ENCODE data around the gene SRGAP2C.
"Not testable (repeated sequence)": the region's sequence is repeated elsewhere in the genome, so short reads cannot be mapped to it uniquely, and the experiment has no call there.

SRGAP2C gene
- total RNA-seq, result 3.6 to 9.2 reads per million in 2 experiments

DNA sequence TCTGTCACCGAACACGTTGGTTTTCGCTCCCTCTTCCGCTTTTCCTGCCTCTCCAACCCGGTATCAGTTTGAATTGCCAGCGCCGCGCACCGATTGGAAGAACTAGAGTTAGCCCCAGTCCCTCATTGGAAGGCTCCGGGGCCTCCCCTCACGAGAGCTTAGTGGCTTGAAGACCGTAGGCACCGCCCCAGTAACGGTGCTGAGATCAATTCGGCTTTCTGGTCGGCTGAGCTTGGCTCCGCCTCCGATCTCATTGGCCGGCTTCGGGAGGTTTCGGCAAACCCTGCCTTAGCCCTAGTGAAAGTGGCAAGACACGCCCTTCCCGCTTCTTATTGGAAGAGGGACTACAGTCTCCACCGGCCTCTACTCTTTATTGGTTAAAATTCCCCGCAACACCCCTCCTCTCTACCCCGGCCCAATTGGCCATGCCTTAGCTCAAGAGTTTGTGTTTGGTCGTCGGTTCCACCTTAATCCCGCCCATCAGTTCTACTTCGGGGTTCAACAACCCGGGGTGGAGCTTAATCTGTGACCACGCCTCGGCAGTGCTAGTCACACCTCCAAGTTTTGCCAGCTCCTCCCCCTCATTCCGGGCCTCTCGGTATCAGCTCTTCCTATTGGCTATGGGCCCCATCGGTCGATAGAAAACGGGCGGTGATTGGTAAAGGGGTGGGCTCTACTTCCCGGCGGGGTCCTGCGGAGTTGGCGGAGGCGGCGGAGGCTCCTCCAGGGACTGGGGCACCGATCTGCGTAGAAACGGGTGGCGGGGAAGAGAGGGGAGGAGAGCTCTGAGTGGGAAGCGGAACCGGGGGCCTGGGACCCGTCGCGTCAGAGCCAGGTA, at the start of gene SRGAP2C, which contains the start of gene FAM72B:
Gene SRGAP2C (plus strand): TSS at position 686 of the 838 bp plus-strand sequence. CDS start 2,472 bp downstream, outside the sequence.
Gene FAM72B (minus strand): TSS at position 51 of the 838 bp plus-strand sequence. CDS start 851 bp downstream, outside the sequence.
- peak; percentile 88 for DNase-seq (ENCODE audit: low read depth)

DNA sequence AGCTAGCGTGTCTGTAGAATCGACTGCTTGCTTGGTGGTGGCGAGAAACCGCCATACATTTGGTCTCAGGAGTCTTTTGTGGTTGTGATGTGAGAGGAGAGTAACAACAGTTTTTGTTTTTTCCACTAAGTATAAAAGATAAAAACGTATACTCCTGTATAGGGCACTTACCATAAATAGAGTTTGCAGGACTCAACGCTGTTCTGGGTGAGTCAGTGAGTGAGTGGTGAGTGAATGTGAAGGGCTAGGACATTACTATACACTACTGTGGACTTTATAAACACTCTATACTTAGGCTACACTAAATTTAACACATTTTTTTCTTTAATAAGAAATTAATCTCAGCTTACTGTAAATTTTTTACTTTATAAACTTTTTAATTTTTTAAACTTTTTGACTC, 44.4 kb upstream of the SRGAP2C start:
- not testable (repeated sequence) for DNase-seq (ENCODE audit: low read depth)

DNA sequence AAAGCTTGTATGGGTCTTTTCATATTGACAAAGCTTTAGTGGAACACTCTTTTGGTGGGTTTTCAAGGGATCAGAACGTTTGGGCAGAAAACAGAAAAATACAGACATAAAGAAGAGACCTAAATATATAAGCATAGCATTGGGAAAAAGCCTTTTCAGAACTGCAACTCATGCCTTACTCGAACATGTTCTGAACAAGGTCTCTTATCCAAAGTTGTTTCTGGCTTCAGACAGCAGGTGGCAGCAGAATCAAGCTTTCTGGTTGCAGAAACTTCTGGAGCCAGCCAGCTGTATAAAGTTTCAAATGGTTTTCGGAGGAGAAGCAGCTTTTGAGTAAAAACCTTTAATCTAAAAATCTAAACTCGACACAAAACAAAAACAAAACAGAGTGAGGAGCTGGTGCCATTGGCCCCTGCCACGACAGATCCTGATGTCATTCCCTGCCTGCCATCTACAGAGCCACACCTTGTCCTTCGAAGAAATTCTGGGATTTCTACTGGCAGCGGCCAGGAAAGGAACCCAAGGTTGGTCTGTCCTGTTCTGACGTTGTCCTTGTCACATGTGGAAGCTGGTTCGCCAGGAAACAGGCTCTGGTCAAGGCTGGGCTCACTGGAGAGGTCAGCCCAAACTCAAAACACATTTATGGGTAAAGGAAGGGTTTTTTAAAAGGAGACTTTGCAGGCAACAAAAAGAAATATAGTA, 36.1 kb upstream of the SRGAP2C start:
- not testable (repeated sequence) for DNase-seq (ENCODE audit: low read depth)

DNA sequence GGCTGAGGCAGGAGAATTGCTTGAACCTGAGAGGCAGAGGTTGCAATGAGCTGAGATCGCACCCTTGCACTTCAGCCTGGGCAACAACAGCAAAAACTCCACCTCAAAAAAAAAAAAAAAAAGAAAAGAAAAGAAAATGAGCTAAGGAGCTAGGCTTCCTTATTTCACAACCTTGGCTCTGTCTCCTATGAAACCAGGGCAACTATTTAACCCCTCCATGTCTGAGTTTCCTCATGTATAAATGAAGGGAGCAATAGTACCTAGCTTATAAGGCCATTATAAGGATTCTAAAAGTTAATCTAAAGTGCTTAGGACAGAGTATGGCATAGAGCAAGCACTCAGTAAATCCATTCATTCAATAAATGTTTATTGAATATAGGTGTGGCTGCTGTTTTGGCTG, 33.5 kb upstream of the SRGAP2C start:
- DNase-seq (ENCODE audit: low read depth), result not testable (repeated sequence)

DNA sequence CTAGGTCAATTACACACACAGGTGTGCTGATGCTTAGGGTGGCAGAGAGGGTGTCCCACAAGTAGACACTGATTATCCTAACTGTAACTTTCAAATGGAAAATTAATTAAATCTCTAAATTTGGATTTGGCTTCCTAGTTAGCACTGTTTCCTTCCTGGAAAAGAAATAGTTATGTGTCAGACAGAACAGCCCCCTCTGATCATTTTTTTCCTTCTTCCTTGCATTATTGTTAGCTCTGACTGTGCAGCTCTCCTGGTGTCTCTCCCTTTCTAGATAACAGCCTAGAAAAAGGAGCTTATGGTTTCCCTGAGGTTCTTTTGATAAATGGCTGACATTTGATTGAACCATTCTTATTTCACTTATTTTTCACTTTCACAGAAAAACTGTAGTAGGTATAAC, 32.0 kb upstream of the SRGAP2C start:
- DNase-seq (ENCODE audit: low read depth), result not testable (repeated sequence)

DNA sequence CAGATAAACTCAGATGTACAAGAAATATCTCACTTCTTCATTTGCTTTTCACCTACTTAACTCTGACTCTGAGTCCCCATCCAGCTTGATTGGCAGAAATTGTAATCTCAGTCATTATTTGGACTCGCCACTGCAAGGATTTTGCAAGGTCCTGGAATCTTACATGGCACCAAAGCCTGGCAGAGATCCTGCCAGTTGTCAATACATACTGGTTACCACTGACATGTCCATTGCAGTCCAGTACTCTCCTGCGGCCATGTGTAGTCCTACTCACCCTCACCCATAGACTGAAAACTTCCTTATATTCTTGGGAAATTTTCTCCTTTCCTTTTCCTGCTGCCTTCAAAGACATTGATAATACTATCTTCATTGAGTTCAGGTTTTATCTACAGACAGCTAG, 30.0 kb upstream of the SRGAP2C start:
- DNase-seq (ENCODE audit: low read depth), result not testable (repeated sequence)

DNA sequence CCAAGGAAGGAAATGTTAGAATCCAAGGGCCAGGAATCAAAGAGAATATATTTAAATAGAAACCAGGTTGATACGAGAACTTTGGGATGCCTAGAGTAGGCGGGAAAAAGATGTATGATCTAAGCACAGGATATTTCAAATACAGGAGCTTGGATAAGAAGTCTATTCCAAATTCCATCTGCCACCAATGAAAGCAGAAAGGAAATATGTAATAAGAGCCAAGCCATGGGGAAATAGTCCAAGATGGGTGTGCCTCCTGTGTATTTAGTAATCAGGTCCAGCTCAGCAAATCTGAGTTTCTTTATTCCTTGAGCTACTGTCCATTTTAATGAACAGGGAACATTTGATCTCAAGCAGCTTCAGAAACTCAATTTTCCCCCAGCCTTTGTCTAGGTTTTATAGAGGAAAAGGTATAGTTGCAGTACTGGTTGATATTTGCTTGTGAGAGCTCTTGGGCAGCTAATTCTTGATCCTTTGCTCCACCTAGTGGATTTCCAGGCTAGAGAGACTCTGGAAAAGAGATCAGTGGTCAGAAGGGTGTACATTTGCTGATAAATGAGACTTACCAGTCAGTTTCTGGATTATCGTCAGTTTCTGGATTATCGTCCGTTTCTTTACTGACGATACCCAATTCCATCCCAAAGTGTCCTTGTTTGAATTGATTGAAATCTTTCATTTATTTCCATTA, 29.0 kb upstream of the SRGAP2C start:
- not testable (repeated sequence) for DNase-seq (ENCODE audit: low read depth)

DNA sequence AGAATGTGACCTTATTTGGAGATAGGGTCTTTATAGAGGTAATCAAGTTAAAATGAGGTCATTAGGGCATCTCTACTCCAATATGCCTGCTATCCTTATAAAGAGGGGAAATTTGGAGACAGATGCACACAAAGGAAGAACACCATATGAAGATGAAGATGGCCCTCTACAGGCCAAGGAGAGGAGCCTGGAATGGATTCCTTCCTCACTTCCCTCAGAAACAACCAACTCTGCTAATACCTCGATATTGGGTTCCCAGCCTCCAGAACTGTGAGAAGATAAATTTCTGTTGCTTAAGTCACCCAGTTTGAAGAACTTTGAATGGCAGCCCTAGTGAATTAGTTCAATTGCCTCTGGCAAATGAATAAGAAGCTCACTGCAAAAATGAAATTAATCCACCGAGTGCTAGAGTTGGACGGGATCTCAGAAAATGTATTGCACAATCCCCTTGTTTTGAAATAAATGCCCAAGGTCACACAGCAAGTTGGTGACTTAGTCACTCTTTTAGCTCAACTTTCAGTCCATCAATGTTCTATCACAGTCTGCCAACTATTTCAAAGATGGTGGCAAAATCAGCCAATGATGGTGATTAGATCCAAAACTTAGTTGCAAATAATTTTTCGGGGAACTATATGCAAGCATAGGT, 27.7 kb upstream of the SRGAP2C start:
- not testable (repeated sequence) for DNase-seq (ENCODE audit: low read depth)

DNA sequence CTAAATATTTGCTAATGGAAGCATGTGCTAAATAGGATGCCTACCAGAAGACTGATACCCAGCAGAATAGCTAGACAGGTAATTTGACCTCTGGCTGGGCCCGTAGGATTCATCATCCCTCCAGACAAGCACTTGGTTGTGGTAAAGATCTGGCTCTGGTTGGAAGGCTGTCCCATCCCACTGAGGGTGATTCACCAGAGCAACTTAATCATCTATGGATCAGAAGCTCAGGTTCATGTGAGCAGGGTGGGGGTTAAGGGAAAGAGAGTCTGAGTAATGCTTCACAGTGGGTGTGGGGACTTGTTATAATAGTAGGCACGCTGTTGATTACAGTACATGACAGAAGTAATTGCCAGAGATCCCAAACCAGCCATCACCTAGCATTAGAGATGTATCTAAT, 27.2 kb upstream of the SRGAP2C start:
- DNase-seq (ENCODE audit: low read depth), result not testable (repeated sequence)

DNA sequence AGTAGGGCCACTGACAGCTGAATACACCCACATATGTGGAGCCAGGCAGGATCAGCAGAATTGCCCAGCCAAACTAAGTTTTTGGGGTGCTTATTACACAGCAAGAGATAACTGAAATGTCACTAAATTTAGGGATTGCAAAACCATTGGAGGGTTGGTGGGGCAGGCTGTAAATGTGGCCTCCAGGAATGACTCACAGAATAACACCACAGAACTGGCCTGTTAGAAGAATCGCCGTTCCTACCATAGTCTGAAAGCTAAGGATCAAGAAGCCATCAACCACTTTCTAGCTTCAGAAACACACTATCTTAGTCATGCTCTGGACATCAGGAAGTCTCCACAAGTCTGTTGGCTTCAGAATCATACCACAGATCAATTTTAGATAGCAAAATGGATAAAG, 24.7 kb upstream of the SRGAP2C start:
- not testable (repeated sequence) for DNase-seq (ENCODE audit: low read depth)

DNA sequence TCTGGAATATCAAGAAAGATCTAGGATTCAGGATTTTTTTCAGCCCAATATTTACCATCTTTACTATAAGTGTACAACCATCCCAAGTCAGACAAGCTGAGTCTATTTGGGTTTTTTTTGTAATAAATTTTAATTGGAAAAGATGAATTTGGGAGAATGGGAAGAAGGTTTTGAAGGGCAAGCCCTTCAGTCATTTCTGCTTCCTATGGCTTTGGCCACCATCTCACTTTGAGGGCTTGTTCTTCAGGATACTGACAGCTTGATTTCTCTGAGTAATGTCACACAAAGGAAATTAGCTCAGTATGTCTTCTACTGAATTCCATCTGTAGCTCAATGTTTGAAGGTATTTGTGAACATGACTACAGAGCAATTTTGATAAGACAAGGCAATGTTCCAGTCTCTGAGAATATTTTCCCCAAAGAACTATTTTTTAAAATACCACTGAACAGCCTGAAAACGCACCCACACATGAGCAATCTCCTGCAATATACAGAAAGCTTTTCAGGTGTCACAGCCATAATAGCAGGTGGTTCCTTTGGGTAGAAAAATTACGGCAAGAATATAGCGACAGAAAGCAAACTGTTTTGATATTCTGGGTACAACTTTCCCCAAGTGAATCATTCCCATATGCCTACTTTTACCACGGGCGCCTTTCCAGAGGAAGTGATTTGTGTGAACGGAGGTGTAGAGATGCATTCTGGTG, 23.4 kb upstream of the SRGAP2C start:
- not testable (repeated sequence) for DNase-seq (ENCODE audit: low read depth)

DNA sequence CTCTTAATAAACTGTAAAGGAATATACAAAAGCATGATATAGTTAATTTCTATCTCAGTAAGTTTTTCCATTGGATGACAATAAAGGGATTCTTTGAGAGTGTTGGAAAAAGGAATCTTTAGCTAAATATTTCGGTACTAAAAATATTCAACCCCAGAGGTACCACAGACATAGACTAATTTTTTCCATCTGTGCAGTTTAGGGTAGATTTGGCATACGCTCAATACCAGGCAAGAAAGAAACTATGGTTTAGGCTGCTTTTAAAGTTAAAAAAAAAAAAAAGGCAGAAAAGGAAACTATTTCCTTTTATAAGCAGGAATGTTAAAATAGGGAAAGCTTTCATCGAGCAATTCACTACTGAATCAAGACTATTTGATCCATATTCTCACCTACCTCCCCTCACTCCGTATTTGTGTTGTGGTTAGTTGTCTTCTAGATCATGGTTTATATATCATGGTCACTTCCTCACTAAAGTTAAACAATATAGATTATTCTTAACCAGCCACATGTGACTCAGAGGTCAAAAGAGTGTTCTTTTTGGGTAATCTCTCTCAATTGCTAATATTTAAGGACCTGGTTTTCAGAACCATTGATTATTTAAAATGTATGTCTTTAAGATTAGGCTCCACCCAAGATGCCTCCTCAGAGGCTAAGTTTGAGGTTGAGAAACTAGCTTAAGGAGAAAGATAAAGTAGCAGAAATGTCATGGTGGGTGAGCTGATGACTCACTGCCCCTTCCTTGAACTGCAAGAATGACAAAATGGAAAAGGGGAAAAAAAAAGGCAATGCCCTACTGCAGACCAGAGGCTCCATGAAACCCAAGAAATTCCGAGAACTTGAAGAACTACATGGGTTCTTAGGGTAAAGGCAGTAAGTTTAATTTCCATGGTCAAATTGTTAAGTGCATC, 20.7 kb upstream of the SRGAP2C start:
- not testable (repeated sequence) for DNase-seq (ENCODE audit: low read depth)

DNA sequence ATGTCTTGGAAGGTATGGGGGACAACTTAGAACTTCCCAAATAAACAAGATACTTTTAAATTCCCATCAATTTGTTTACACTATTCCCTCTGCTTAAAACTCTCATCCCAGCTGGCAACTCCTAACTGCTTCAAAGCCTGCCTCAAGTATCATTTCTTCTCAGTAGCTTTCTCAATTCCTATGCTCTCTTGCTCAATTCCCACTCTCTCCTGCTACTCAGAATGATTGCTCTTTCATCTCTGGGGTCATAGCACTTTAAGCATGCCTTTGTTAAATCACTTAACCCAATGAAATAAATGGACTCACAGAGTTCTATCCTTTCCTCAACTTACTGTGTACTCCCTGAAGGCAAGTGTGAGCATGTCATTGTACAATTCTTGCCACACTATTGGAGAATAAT, 19.5 kb upstream of the SRGAP2C start:
- DNase-seq (ENCODE audit: low read depth), result not testable (repeated sequence)

DNA sequence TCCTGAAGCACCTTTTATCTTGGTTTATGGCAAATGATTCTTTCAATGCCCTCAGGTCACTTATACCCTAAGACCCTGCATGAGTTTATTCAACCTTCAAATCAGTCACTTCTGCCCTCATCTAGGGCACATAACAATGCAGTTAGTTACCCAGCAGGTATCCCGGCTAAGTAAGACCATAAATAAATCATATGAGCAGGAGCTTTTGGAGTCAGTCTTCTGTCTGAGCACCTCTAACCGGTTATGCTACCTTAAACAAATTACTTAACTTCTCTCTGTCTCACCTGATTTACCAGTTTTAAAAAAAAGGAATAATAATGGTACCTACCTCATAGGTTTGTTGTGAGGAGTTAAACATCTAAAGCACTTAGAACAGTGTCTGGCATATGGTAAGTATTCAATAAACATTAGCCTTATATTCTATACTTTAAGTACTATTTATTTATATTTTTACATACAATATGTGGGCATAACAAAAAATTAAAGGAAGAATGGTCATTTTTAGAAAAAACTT, 17.5 kb upstream of the SRGAP2C start:
- DNase-seq (ENCODE audit: low read depth), result not testable (repeated sequence)

DNA sequence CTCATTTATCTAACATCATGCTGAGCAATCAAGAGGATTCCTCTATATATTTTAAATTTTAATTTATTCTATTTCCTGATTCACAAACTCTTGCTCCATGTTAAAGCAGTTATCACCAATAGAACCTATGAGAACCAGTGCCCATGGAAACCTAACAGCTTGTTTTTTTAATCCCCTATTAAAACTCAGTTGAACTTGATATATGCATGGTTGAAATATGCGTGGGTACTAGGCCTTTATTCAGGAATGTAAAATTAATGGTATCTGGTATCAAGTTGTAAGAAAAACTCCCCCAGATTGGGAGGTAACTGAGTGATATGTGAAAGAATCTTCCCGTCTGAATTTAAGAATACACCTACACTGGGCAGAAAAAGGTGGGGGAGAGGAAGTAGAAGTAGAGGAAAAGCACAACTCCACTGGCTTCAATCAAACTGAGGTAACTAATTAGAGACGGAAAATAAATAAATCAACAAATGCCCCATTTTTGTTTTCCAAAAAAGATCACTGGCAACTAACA, 16.6 kb upstream of the SRGAP2C start:
- not testable (repeated sequence) for DNase-seq (ENCODE audit: low read depth)

DNA sequence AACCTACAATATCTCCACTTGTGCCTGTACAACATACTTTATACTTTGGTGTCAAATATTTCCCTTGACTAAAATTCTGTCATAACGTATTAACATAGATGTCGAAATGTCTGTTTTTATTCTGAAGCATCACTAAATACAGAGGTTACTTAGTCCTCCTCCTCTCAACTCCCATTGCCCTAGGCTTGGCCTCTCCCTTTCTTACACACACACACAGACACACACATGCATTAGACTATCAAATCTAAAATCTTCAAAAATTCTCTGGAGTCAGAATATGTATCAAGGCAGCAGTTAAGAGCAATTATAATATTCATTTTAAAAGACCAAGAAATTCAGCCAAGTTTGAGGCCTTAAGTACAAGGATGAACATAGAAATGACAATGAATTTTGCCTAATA, 8.1 kb upstream of the SRGAP2C start:
- DNase-seq (ENCODE audit: low read depth), result not testable (repeated sequence)

DNA sequence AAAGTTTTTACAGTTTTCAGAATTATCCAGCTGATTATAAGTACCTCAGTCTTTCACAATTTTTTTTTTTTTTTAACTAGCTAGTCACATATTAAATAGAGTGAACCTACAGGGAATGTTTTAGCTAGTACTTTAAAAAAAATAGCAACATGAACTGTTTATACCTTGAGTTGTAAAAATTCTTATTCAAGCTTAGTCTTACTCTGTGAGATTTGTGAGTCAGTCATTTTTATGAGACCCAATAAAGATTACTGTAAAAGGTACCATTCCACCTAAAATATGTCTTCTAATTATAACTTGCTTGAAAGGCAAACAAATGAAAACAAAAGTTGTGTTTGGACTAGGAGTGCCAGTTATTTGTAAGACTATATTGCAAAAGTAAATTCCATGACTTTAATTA, 6.6 kb upstream of the SRGAP2C start:
- not testable (repeated sequence) for DNase-seq (ENCODE audit: low read depth)

DNA sequence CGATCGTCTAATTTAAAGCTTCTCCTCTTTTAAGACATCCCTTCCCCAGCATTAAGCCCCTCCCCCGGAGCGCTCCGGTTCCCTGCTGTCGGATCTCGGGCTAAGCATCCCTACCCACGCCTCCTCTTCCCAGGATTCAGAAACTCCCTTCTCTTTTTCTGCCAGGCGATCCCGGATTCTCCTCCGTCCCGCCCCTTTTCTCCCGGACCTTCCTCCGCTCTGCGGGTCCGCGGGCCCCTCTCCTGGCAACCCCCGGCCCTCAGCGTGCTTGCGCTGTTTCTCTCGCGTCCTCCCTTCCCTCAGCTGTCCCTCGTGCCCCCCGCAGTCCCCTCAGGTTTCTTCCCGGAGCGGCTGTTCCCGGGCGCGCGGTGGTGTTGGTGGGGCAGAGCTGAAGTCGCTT, 908 bp upstream of the SRGAP2C start:
- not testable (repeated sequence) for DNase-seq (ENCODE audit: low read depth)

DNA sequence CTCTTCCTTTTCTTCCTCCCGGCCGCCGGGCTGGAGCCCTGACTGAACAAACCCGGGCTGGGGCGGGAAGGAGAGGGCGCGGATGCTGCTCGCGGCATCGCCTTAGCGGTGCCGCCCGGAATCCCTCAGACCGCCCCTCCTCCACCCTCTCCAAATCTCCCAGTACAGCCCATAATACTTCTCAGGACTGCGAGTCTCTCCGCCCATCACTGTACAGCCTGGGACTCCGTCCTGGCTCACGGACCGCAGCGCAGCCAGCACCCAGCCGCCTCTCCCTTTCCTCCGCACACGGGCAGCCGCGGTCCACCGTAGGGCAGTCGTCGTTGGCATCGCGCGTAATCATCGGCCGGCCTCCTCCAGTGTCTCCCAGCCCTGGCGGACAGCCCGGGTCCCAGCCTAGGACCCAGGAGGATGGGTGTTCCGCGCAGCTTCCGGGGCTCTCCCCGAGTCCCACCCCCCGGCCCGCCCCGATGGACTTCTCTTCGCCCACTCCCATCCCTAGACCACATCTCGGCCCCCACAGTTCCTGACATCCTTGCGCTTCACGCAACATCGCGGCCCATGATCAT, 449 bp downstream of the SRGAP2C start:
- not testable (repeated sequence) for DNase-seq (ENCODE audit: low read depth)
